Bronchial epithelial cell (primary cell): Measurements from ENCODE around the gene C14orf132. TPM values are rescaled to one million over a fixed set of nuclear protein-coding genes. Genes with fewer than 3 reads are reported as not detected.

ENCODE experiments used
- DNase-seq: peaks from one replicate; pipeline ENCODE4 v3.0.0-alpha.2; 2010; ENCODE audit warnings: low read depth
- FAIRE-seq: peaks from 2 replicates; lab custom pipeline; 2011; peaks lifted over from hg19 to GRCh38; lab: Jason Lieb, UNC
- H3K27me3 ChIP-seq: 2 replicates; pipeline ENCODE4 v1.5.1; 2011; ENCODE audit warnings: low read length; ENCODE audit not compliant: control insufficient read depth, insufficient read depth
- H3K36me3 ChIP-seq: 2 replicates; pipeline ENCODE4 v1.5.1; 2011; ENCODE audit warnings: low read length; ENCODE audit not compliant: control insufficient read depth, insufficient read depth
- H3K4me3 ChIP-seq: 2 replicates; pipeline ENCODE4 v1.5.1; 2011; ENCODE audit warnings: mild to moderate bottlenecking, low read depth, low read length, control low read depth
- total RNA-seq: library from RNA; depleted of rRNA; stranded (reverse); fragments of >200 nt; gene quantifications from 2 replicates; pipeline ENCODE4 v1.2.1, GENCODE V29; 2014
- TF ChIP-seq, protein P1 (sequence below): IDR thresholded peaks from 2 replicates; pipeline ENCODE4 v1.5.1; 2011; ENCODE audit warnings: mild to moderate bottlenecking, moderate library complexity, low read length, control low read depth, inconsistent platforms; ENCODE audit not compliant: insufficient read depth, severe bottlenecking

The C14orf132 gene
- total RNA-seq, 1 donor from 2014 or later = 1.1 TPM

DNA sequence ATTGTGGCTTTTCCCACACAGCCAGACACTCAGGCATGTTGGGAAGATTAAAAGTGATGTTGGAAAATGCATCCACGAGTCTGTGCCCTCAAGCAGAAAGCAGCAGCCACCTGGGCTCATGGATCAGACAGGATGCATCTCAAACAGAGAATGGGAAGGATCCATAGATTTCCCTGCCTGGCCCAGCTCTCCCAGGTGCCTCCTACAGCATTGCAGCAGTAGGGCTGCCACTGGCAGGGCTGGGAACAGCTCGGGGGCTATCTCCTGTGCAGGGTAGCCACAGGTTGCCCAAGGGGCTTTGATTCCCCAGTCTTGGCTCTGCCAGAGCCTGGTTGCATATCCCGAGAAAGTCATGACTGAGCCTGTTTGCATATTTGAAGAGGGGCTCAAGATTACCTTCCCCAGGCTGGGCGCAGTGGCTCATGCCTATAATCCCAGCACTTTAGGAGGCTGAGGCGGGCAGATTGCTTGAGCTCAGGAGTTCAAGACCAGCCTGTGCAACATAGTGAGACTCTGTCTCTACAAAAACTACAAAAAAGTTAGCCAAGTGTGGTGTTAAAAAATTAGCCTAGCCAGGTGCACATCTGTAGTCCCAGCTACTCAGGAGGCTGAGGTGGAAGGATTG, 19.5 kb downstream of the C14orf132 start:
- Histone ChIP-seq H3K4me3 (no peak overlapping the region), H3K36me3 (no peaks in the 10 kb centered on the region), H3K27me3 (peaks cover 3% of the 10 kb centered on the region)
- FAIRE-seq = no peak
- TF ChIP-seq, protein P1, sequence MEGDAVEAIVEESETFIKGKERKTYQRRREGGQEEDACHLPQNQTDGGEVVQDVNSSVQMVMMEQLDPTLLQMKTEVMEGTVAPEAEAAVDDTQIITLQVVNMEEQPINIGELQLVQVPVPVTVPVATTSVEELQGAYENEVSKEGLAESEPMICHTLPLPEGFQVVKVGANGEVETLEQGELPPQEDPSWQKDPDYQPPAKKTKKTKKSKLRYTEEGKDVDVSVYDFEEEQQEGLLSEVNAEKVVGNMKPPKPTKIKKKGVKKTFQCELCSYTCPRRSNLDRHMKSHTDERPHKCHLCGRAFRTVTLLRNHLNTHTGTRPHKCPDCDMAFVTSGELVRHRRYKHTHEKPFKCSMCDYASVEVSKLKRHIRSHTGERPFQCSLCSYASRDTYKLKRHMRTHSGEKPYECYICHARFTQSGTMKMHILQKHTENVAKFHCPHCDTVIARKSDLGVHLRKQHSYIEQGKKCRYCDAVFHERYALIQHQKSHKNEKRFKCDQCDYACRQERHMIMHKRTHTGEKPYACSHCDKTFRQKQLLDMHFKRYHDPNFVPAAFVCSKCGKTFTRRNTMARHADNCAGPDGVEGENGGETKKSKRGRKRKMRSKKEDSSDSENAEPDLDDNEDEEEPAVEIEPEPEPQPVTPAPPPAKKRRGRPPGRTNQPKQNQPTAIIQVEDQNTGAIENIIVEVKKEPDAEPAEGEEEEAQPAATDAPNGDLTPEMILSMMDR = no peak
- no peak for DNase-seq

DNA sequence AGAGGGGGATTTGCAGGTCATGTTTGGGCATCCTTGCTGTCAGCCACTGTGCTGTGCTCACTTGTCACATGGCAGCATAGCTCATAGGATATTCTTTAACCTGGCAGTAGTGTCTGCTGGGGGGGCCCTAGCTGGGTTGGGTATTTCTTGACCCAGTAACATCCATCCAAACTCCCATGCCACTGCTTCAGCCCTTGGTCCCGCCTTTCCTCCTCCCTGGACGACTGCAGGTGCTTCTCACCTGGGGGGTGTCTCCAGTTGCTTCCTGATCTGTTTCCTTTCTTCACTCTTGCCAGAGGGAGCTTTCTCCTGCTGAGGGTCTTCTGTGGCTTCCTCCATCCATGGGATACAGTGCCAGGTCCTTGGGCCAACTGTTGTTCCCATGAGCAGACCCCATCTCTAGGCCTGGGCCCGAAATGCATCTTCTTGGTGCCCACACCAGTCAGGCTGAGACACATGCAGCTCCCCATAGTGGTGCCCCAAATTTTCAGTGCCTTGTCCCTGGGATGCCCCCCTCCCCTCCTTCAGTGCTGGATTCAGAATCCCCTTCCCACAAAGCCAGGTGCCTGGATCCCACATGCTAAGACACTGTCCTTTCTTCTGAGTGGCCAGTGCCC, 20.5 kb downstream of the C14orf132 start:
- Histone ChIP-seq H3K36me3 (no peaks in the 10 kb centered on the region), H3K27me3 (peaks cover 3% of the 10 kb centered on the region), H3K4me3 (no peak overlapping the region)
- TF ChIP-seq, protein P1 = no peak
- FAIRE-seq (no peak), DNase-seq (no peak)

DNA sequence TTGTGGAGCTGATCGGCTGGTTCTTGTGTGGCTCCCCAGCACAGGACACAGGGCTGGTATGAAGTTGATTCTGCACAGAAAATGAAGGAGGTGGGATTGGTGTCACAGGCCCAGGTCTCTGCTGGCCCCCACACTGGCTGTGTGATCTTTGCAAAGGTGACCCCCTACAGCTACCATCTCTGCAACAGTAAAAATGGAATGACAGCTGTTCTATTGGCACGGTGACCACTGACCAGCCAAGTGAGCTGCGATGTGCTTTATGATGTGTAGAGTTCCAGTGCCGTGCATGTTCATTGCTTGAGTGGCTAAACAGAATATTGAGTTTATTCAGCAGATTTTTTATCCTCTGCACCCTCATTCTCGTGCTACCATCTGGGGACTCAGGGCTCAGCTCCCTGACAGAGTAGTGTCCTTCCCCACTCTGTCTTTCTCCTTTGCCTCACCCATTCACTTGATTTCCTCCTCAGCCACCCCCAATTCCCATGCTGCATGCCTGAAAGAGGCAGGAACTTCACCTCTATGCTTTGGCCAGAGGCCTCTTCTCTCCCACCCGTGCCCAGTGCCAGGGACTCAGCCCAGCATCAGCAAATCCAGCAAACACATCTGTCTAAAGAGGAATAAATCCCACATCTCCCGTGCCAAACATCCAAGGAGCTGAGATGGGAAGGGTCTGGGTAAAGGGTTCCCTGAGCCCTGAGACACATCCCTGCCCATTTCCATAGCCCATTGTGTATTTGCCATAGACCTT, 21.2 kb downstream of the C14orf132 start:
- Histone ChIP-seq H3K4me3 (no peak overlapping the region), H3K27me3 (peaks cover 3% of the 10 kb centered on the region), H3K36me3 (no peaks in the 10 kb centered on the region)
- TF ChIP-seq, protein P1 = no peak
- DNase-seq (no peak), FAIRE-seq (peak; percentile 89)

DNA sequence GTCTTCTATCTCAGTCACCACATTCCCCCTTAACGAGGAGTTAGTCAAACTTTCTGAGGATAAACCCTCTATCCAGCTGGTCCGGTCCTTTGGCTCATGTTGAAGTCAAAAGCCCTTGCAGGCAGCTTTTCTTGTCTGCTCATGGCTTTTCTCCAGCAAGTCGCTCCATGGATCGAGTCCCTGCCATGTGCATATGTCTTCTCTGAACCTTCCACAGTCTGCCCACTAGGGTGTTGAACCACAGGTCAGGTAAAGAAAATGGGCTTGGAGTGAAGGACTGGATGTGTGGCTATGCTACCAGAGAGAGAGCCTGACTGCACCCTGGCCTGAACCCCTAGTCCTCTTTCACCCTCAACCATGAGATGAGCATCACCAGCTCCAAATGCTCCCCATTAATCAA, 22.8 kb downstream of the C14orf132 start:
- TF ChIP-seq, protein P1 = no peak
- no peak for FAIRE-seq
- Histone ChIP-seq H3K27me3 (peaks cover 3% of the 10 kb centered on the region), H3K4me3 (no peak overlapping the region), H3K36me3 (no peaks in the 10 kb centered on the region)
- no peak for DNase-seq

DNA sequence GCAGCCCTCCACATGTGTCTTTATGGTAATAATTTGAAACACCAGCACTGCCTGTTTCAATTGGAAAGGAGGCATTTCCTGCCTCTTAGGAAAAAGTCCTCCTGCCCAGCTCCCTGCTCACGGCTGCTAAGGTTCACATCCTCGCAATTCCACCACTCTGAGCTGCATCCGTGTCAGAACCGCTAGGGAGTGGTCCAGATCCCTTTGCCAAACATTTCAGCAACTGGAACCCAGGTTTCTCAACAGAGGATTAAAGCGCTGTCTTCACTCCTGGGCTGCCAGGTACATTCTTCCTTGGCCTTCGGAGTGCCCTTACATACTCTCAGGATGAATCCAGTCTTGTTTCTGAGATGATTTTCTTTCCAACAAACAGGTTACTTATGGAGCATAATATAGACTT, 23.3 kb downstream of the C14orf132 start:
- peaks cover 3% of the 10 kb centered on the region for H3K27me3 ChIP-seq
- no peak overlapping the region for H3K4me3 ChIP-seq
- no peak for DNase-seq
- TF ChIP-seq, protein P1 = no peak
- FAIRE-seq = no peak
- H3K36me3 ChIP-seq = no peaks in the 10 kb centered on the region
